GM08714 (cell line): ENCODE data around the gene AFF3.

Experiments
- H3K4me3 ChIP-seq: fragments of 200-500 bp; sonication (Bioruptor generic); 2 replicates; pipeline ENCODE4 v1.5.1; 2014; ENCODE audit warnings: mild to moderate bottlenecking, low read length, inconsistent platforms
- ZNF274 ChIP-seq: IDR thresholded peaks from 2 replicates; pipeline ENCODE4 v1.6.1; 2012; ENCODE audit warnings: mild to moderate bottlenecking, low read depth, low read length

Gene AFF3

GRCh38 chr2:99652862-99653261, 489.5 kb downstream of the AFF3 start:
- H3K4me3 ChIP-seq: no peak overlapping the region
- TF ChIP-seq ZNF274: no peak

- TF ChIP-seq ZNF274: no peak
- no peak overlapping the region for H3K4me3 ChIP-seq
Measured at GRCh38 chr2:99651930-99652670, 490.3 kb downstream of the AFF3 start.

- H3K4me3 ChIP-seq: no peak overlapping the region
- TF ChIP-seq ZNF274: no peak
Measured at GRCh38 chr2:99648906-99649789, 493.2 kb downstream of the AFF3 start.

- no peak overlapping the region for H3K4me3 ChIP-seq
- TF ChIP-seq ZNF274: no peak
Measured at GRCh38 chr2:99648178-99648844, 494.1 kb downstream of the AFF3 start.

- no peak overlapping the region for H3K4me3 ChIP-seq
- TF ChIP-seq ZNF274: no peak
Measured at GRCh38 chr2:99645960-99646359, 496.4 kb downstream of the AFF3 start.

GRCh38 chr2:99644419-99644787, 498.0 kb downstream of the AFF3 start:
- no peak overlapping the region for H3K4me3 ChIP-seq
- TF ChIP-seq ZNF274: no peak

- no peak overlapping the region for H3K4me3 ChIP-seq
- no peak for TF ChIP-seq ZNF274
Measured at GRCh38 chr2:99643787-99644418, 498.5 kb downstream of the AFF3 start.

- no peak for TF ChIP-seq ZNF274
- no peak overlapping the region for H3K4me3 ChIP-seq
Measured at GRCh38 chr2:99641999-99642398, 500.4 kb downstream of the AFF3 start.

- no peak for TF ChIP-seq ZNF274
- H3K4me3 ChIP-seq: no peak overlapping the region
Measured at GRCh38 chr2:99640635-99641151, 501.7 kb downstream of the AFF3 start.

- no peak overlapping the region for H3K4me3 ChIP-seq
- no peak for TF ChIP-seq ZNF274
Measured at GRCh38 chr2:99638791-99639190, 503.6 kb downstream of the AFF3 start.

- no peak for TF ChIP-seq ZNF274
- no peak overlapping the region for H3K4me3 ChIP-seq
Measured at GRCh38 chr2:99637159-99637697, 505.2 kb downstream of the AFF3 start.

- TF ChIP-seq ZNF274: no peak
- no peak overlapping the region for H3K4me3 ChIP-seq
Measured at GRCh38 chr2:99636144-99637034, 506.0 kb downstream of the AFF3 start.

- no peak overlapping the region for H3K4me3 ChIP-seq
- TF ChIP-seq ZNF274: no peak
Measured at GRCh38 chr2:99635710-99636109, 506.7 kb downstream of the AFF3 start.
